Neural progenitor cell (in vitro differentiated cells): ENCODE data around the gene TNRC6C.

ENCODE experiments used
- EZH2 ChIP-seq: fragments of 200-600 bp; sonication (generic); IDR thresholded peaks from 2 replicates; pipeline ENCODE4 v1.6.1; 2017; ENCODE audit warnings: antibody characterized with exemption, mild to moderate bottlenecking, moderate library complexity
- TF ChIP-seq, protein P1 (sequence below): fragments of 200-600 bp; sonication (generic); IDR thresholded peaks from 2 replicates; pipeline ENCODE4 v1.5.1; 2017; ENCODE audit warnings: antibody characterized with exemption, mild to moderate bottlenecking

- TF ChIP-seq, protein P1, sequence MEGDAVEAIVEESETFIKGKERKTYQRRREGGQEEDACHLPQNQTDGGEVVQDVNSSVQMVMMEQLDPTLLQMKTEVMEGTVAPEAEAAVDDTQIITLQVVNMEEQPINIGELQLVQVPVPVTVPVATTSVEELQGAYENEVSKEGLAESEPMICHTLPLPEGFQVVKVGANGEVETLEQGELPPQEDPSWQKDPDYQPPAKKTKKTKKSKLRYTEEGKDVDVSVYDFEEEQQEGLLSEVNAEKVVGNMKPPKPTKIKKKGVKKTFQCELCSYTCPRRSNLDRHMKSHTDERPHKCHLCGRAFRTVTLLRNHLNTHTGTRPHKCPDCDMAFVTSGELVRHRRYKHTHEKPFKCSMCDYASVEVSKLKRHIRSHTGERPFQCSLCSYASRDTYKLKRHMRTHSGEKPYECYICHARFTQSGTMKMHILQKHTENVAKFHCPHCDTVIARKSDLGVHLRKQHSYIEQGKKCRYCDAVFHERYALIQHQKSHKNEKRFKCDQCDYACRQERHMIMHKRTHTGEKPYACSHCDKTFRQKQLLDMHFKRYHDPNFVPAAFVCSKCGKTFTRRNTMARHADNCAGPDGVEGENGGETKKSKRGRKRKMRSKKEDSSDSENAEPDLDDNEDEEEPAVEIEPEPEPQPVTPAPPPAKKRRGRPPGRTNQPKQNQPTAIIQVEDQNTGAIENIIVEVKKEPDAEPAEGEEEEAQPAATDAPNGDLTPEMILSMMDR = no peak
- TF ChIP-seq EZH2 = no peak
Measured at GRCh38 chr17:77946900-77947645, 11.4 kb upstream of the TNRC6C start.
